Skin of body (tissue), 2 donors: ENCODE data around the gene CD38. TPM values are rescaled to one million over a fixed set of nuclear protein-coding genes. Genes with fewer than 3 reads are reported as not detected.

Source experiments
- DNase-seq: peaks from one replicate; lab custom pipeline; 2025; lab: John Stamatoyannopoulos, UW
- total RNA-seq: library from RNA; depleted of rRNA; stranded (reverse); fragments of >200 nt; gene quantifications from one replicate; pipeline ENCODE4 v1.2.3, GENCODE V29; 2014

CD38 gene
- total RNA-seq, 1 donor from 2014 or later, result 0.39 TPM

DNA sequence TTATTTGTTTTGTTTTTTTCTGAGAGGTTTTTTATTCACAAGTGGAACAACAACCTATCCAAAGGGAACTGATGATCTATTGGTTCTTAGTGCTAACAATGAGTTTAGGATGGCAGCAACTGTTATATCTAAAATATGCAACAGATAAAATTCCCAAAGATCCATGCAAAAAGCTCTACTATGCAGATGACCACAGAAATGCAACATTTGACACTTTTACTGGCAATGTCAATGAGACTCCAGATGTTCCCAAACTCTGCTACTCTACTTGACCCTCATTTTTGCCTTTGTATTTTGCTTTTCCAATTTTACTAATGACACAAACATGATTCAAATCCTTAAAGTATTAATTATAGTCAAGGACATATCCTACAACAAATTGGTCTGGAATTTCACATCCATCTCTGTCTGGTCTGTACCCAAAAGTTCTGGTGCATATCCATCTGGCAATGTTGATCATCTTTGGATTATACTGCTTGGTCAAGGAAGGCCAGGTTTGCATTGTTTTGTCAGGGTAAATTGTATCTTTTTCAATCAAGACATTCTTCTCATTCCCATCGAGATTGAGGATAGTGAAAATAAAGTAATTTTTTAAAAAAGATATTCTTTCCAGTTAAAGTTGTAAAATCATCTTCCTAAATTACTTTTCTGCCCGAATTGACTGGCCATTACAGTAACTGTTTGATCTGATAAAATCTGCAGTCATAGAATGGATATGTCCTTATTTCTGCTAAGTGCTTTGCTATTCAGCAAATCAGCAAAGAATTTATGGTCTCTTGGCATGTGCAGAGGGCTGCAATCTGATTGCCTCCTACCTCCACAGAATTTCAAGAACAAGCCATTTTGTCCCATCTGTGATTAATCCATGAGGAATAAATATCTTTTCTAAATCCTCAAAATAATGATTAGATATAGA, 86.8 kb downstream of the CD38 start:
- no peak for DNase-seq

DNA sequence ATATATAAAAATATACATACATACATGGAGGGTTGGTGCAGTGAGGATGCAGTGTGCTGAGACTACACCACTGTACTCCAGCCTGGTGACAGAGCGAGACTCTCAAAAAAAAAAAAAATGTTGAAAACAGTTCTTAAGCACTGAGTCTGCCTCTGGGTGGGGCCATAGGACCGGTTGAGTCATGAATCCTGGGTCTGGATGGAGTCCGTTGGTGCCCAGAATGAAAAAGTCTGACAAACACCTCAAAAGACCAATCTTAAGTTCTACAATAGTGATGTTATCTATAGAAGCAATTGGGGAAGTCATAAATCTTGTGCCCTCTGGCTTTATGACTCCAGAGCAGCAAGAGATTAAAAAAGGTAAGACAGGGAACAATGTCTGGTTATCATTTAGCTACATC, 90.0 kb downstream of the CD38 start:
- DNase-seq, result no peak

DNA sequence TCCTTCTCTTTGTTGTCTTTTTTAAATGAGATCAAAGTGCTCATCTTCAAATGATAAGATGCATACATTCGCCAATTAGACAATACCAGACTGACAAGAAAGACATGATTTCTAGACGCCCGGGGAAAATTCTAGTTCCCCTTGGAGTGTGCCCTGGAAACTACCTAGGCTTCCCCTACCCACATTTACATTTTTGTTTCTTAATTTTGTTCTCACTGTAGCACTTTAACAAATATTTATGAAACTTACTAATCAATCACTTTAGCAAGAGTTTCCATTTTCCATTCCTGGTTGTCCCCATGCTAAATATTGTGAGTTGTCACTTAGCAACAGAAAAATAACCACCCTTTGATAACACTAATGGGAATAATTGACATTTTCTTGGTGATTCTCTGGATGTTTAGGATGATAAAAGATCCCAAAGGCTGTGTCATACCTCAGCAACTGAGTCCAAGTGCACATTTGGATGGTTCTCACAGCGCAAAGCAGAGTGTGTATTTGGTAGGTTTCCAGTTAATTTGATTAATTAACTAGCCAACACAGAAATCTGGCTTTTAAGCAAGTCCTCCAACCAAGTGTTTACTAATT, 90.8 kb downstream of the CD38 start:
- no peak for DNase-seq

DNA sequence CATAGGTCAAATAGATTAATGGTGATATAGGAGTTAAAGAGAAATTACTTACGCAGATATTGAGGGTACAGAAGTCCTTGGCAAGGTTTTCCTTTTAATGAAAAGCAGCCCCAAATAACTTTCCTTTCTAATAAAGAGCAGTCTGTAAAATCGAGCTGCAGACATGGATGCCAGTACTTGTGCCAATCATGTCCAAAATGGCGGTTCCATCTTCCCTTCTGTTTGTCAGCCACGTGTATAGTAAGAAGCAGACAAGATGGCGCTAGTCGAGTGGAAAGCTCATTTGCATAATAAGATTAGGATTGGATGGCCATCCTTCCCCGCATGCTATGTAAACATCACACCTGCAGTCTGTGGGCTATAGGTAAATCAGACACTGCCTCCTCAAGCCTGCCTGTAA, 92.0 kb downstream of the CD38 start:
- no peak for DNase-seq

DNA sequence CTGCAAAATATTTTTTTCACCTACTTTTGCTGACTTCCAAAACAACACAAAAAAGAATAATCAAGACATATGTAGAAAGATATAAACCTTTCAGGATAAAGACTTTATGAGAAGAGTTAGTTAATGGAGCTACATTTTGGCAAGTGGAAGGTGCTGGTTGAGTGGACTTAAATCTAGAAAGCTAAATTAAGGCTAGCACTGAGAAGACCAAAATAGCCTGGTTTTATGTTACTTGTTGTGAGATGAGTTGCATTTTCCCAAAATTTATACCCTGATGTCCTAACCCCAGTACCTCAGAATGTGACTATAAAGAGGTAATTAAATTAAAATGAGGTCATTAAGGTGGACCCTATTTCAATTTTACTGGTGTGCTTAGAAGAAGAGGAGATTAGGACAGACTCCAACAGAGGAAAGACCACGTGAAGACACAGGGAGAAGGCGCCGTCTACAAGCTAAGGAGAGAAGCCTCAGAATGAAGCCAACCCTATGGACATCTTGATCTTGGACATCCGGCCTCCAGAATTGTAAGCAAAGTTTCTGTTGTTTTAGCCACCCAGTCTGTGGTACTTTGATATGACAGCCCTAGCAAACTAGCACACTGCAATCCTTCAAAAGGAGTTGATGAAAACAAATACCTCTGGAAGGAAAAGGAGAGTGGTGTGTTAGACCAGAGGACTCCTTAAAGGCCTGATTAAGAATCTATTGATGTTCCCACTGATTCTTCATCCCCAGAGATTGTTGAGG, 93.0 kb downstream of the CD38 start:
- no peak for DNase-seq

DNA sequence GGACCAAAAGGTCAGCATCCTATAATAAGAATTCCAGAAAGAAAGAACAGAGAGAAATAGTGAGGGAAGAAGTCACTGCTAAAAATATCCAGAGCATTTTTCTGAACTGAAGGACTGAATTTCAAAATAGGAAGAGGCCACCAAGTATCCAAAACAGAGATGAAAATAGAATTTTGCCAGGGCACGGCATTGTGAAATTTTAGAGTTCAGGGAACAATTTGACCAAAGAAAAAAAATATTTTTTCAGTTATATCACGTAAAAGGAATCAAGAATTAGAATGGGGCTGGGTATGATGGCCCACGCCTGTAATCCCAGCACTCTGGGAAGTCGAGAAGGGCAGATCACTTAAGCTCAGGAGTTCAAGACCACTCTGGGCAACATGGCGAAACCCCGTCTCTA, 95.0 kb downstream of the CD38 start:
- no peak for DNase-seq

DNA sequence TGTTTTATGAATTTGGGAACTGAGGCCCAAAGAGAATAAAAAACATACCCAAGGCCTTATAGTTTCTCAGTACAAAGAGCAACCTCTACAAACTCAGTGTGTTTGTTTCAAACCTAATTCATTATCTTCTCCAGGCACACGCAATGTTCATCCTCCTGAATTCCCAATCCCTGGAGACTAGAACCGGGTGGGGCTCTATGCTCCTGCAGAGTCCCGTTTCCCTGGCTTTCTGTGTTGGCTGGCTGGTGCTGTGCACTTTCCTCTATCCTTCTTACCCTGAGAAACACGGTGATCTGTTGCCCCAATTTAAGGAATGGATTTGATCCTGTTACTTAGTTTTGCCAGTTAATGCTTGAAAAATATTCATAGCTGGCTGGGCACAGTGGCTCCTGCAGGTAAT, 96.5 kb downstream of the CD38 start:
- no peak for DNase-seq

DNA sequence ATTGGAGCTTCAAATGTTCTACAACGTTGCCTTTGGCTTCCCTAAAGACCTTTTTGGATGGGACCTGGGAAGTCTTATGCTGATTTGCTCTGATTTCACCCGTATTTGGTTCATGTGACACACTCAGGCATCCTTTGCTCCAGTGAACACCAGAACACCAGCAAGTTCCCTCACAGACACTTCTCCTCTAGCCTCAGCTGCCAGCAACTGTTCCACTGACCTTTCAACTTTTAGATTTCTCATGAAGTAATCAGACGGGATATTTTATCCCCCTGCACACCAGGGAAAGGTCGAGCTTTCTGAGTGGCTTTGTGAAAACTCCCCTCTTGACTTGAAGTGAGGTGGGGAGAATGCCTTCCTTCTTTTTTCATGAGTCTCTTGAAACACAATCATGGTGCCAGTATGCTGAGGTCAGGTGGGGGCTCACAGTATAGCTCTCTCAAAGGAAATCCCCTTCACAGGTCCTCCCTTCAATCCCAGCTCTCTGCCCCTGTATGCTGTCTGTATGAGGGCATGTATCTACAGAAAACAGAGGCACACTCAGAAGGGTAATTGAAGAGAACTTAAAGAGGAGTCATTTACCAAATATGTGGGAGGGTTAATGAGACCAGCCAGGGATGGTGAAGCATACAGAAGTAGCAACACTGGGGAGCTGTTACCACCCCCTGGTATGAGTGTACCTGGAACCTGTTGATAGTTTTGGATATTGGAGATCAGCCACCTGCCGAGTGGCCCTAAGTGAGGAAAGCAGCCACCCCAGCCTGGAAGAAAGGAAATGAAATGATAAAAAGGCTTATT, 97.7 kb downstream of the CD38 start:
- no peak for DNase-seq

DNA sequence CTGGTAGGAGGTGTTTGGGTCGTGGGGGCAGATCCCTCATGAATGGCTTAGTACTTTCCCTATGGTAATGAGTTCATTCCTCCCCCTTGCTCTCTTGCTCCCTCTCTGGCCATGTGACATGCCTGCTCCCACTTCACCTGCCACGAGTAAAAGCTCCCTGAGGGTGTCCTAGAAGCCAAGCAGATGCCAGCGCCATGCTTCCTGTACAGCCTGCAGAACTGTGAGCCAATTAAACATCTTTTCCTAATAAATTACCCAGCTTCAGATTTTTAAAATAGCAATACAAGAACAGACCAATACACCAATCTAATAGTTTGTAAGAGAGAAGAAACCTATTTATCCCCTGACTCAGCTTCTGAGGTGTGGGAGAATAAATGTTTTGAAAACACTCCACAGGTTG, 99.9 kb downstream of the CD38 start:
- DNase-seq, result no peak

DNA sequence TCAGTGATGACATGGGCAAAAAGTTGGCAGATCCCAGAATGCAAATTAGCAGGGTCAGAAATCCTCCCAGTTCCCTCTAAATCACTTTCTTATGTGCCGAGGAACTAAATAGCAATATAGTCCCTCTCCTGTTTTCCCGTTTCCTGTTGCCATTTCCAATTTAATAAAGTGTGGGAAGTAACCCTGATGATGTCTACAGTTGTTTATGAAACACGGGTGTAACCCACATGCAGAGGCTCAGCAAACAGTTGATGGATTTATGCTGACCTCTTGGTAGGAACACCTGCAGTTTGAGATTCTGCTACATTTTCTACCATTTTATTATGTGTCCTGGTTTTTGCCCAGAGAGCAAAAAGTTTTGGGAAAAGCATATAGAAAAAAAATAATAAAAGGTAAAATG, 103.7 kb downstream of the CD38 start:
- DNase-seq, result no peak

DNA sequence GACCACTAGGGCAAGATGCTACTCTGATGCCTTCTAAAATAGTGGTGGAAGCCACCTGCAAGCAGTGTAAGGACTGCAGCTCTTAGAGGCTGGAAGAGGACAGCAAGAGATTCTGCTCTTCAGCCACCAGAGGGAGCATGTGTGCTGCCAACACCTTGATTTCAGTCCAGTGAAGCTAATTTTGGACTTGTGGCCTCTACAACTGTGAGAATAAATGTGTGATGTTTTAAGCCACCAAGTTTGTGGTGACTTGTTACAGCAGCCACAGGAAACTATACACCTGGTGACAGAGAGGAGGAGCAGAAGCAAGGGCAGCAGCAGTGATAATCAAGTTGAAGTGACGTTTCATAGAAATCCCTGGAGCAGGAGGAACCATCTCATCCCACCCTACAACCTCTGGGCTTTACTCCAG, 104.6 kb downstream of the CD38 start:
- DNase-seq, result peak; percentile 35

DNA sequence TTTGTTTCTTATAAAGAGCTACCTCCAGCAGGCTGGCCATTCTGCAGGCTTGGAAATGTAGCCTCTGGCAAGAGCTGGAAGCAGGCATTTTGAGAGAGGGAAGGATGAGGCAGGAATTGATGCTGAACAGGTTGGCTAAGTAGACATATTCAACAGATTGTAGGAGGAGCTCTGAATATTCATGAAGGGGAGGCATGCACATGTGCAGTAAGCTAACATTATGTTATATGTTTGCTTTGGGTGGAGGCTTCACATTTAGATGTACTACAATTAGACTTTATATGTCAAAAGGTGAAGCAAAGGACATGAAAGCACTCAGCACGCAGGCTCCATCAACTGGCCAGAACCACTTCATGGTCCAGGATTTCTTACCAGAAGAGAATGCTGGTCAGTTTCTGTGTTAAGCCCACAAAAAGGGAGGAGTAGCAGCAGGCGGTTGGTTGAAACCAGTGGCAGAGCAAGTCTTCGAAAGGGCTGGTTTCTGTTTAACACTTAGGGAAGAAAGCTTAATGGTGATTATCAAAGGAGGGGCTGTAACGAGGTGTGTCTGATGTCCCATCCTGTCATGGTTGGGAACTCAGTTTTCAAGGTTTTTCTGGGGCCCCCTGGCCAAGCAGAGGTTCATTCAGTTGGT, 105.6 kb downstream of the CD38 start:
- no peak for DNase-seq

DNA sequence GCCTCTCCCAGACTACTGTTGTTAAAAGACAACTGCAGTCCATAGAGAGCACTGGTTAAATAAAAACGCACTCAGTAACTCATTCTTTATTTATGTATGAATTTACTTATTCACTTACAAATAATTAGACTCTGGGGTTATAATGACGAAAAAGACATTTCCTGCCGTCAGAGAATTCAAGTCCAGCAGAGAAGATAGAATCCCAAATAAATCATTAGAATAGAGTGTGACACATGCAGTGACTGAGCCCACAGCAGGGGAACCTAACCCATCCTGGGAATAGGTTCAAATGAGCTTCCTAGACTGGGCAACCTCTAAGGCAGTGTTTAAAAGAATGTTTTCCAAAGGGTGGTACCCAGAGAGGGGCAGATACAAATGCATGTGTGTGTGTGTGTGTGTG, 106.5 kb downstream of the CD38 start:
- DNase-seq, result no peak

DNA sequence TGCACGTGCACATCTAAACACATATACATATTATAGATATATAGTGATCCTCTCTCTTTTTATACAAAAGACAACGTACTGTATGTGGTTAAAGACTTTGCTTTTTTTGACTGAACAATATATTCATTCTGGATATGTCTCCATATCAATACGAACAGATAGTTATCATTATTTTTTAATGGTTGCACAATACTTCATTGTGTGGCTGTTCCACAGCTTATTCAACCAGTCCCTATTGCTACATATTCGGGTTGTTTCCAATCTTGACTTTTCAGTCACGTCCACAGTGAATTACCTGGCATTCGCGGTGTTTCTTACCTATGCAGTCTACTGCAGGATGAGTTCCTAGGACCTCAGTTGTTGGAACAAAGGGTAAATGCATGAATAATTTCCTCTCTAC, 107.3 kb downstream of the CD38 start:
- DNase-seq, result no peak

DNA sequence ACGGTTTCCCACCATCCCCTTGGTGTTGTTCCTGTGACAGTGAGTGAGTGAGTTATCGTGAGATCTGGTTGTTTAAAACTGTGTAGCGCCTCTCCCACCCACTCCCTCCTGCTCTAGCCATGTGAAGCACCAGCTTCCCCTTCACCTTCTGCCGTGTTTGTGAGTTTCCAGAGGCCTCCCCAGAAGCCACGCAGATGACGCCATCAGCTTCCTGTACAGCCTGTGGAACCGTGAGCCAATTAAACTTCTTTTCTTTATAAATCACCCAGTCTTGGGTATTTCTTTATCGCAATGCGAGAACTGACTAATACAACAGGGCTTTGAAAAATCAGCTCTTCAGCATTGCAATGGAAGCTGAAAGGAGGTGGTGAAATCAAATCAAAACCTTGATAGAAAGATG, 110.4 kb downstream of the CD38 start:
- DNase-seq, result no peak

DNA sequence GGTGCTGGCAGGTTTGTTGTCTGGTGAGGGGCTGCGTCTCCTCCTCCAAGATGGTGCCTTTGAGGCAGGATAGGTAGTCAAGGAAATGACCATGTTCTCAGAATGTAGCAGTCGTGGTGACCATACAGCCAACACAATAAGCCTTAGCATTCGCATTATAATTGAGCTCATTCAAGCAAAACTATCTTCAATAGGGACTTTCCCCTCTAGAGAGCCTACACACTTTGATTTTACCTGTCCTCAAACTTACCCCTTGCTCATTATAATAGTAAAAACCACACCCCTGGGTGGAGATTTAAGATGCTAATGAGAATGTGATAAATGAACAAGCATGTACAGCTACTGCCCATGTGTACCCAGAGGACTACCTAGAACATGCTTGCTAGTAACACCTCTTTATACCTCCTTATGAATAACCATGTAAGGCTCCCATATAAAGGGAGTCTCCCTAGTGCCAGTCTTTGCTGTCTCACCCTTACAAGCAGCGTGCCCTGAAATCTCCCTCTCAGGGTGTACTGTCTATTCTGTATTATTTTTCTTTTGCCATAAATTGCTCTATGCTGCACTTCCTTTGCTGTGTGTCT, 112.2 kb downstream of the CD38 start:
- no peak for DNase-seq

DNA sequence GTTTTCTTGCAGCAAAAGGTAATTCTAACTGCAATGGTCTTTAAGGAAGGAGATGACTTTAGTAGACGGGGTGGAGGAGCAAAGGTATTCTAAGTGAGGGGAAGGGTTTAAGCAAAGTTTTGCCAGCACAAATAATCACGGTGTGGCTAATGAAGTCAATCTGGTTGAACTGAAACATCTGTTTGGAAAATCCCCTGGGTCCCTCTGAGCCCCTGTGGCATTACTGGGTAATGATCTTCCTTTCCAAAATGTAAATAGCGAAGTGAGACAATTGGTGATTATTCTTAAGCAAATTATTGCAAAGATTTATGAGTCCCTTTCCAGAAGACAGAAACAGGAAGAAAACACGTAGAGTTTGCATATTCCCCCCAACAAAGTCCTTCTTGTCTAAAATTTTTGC, 113.2 kb downstream of the CD38 start:
- no peak for DNase-seq

DNA sequence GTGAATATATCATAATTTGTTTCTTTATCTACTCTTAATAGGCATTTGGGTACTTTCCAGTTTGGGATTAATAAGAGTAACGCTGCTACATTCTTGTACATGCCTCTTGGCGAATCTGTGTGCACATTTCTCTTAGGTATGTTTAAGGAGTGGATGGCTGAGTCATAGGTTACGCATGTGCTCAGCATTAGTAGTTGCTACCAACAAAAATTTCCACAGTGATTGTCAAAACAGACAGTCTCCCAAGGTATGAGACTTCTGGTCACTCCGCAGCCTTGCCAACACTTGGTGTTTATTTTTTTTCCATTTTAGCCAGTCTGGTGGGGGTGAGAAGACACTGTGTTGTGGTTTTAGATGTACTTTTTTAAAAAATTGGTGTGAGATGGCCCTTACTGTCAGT, 115.8 kb downstream of the CD38 start:
- no peak for DNase-seq

DNA sequence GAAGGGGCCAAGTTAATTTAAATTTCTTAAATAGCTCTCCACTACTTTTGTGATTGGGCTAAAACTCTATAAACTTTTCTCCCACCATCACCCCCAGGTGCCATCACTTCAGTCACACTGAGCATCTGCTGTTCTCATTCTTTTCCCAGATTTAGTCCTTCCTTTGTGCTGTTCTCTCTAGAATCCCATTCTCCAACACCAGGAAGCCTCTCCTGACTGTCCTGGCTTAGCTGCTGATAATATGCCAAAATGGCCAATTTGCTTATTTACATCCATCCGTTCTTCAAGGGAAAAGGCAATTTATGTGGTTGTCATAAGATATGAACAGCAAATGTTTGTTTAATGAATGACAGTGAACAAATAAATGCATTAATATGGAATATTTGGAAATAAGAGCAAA, 116.3 kb downstream of the CD38 start:
- no peak for DNase-seq
